CD14-positive monocyte (primary cell): ENCODE measurements around the gene RAI1. TPM values are rescaled to one million over a fixed set of nuclear protein-coding genes. Genes with fewer than 3 reads are reported as not detected.
A peak's percentile ranks its signal among the peaks of the same experiment; 100 is the strongest.

ENCODE experiments used
- DNase-seq, 3 donors: peaks; one replicate each; pipeline ENCODE4 v3.0.0-alpha.2; 2011 to 2022
- H2AFZ ChIP-seq: 2 replicates; pipeline ENCODE4 v1.6.0; 2012; ENCODE audit warnings: mild to moderate bottlenecking, low read depth, low read length, inconsistent platforms; ENCODE audit not compliant: insufficient read depth, poor library complexity, severe bottlenecking
- H3K27ac ChIP-seq, 2 donors: 1 replicate in 1 of 2; 2 replicates in 1 of 2; pipeline ENCODE4 v1.5.1; 2012 to 2013; ENCODE audit warnings: low read length in 2 of 2, control low read depth in 1 of 2, inconsistent platforms in 1 of 2, low read depth in 1 of 2, mild to moderate bottlenecking in 1 of 2
- H3K27me3 ChIP-seq, 2 donors: one replicate each; pipeline versions ENCODE4 v1.6.0 to v1.6.1; 2011 to 2013; ENCODE audit warnings: low read length in 2 of 2; ENCODE audit not compliant: control insufficient read depth in 2 of 2, insufficient read depth in 2 of 2
- H3K36me3 ChIP-seq, 2 donors: replicated peaks in 1 of 2; 1 replicate in 1 of 2; 2 replicates in 1 of 2; pipeline versions ENCODE4 v1.5.1 to v1.6.1; 2012 to 2013; ENCODE audit warnings: low read length in 2 of 2, control low read depth in 1 of 2, inconsistent platforms in 1 of 2, mild to moderate bottlenecking in 1 of 2; ENCODE audit not compliant: insufficient read depth in 2 of 2, control insufficient read depth in 1 of 2
- H3K4me1 ChIP-seq, 2 donors: 1 replicate in 1 of 2; 2 replicates in 1 of 2; pipeline versions ENCODE4 v1.5.1 to v1.6.1; 2012 to 2013; ENCODE audit warnings: low read length in 2 of 2, control low read depth in 1 of 2, inconsistent platforms in 1 of 2, mild to moderate bottlenecking in 1 of 2, moderate library complexity in 1 of 2; ENCODE audit not compliant: insufficient read depth in 2 of 2, control insufficient read depth in 1 of 2
- H3K4me2 ChIP-seq: replicated peaks from 2 replicates; pipeline ENCODE3; 2012; ENCODE audit warnings: low read length, moderate library complexity, mild to moderate bottlenecking; ENCODE audit not compliant: poor library complexity, severe bottlenecking; ENCODE audit errors: extremely low read depth
- H3K4me3 ChIP-seq, 3 experiments: fragments of 200-600 bp in 1 of 3; sonication (generic) in 1 of 3; replicated peaks in 1 of 3; 1 replicate in 2 of 3; 2 replicates in 1 of 3; pipeline ENCODE4 v1.5.1; 2011 to 2013; ENCODE audit warnings: low read length in 3 of 3, mild to moderate bottlenecking in 3 of 3, control low read depth in 2 of 3, low read depth in 2 of 3, inconsistent platforms in 1 of 3, moderate library complexity in 1 of 3
- H3K79me2 ChIP-seq: 2 replicates; pipeline ENCODE4 v1.6.0; 2012; ENCODE audit warnings: mild to moderate bottlenecking, control low read depth, inconsistent platforms, low read length, moderate library complexity; ENCODE audit not compliant: insufficient read depth
- H3K9ac ChIP-seq: 2 replicates; pipeline ENCODE4 v1.6.0; 2017; ENCODE audit warnings: low read length, mild to moderate bottlenecking; ENCODE audit not compliant: insufficient read depth, poor library complexity, severe bottlenecking
- H3K9me3 ChIP-seq, 2 donors: replicated peaks in 1 of 2; 1 replicate in 1 of 2; 2 replicates in 1 of 2; pipeline versions ENCODE4 v1.5.1 to v1.6.1; 2012 to 2013; ENCODE audit warnings: low read length in 2 of 2, control low read depth in 1 of 2; ENCODE audit not compliant: control insufficient read depth in 1 of 2, insufficient read depth in 1 of 2
- H4K20me1 ChIP-seq: 2 replicates; pipeline ENCODE4 v1.6.0; 2012; ENCODE audit warnings: mild to moderate bottlenecking, low read length, control low read depth, moderate library complexity; ENCODE audit not compliant: insufficient read depth
- H3K27ac Mint-ChIP-seq, 7 donors: one replicate each; pipeline ENCODE4 v1.8.0; 2020; ENCODE audit warnings: mild to moderate bottlenecking in 7 of 7, mixed read lengths in 7 of 7, moderate library complexity in 6 of 7, inconsistent platforms in 2 of 7
- H3K27me3 Mint-ChIP-seq, 3 donors: one replicate each; pipeline ENCODE4 v1.8.0; 2021 to 2022; ENCODE audit warnings: low read depth in 3 of 3, mild to moderate bottlenecking in 3 of 3, mixed read lengths in 3 of 3, moderate library complexity in 3 of 3, inconsistent platforms in 1 of 3
- H3K36me3 Mint-ChIP-seq, 2 donors: one replicate each; pipeline ENCODE4 v1.8.0; 2020; ENCODE audit warnings: mixed read lengths in 2 of 2, inconsistent platforms in 1 of 2, mild to moderate bottlenecking in 1 of 2
- H3K4me1 Mint-ChIP-seq: one replicate; pipeline ENCODE4 v1.8.0; 2020; ENCODE audit warnings: mild to moderate bottlenecking, mixed read lengths
- H3K4me3 Mint-ChIP-seq, 2 donors: one replicate each; pipeline ENCODE4 v1.8.0; 2020; ENCODE audit warnings: mild to moderate bottlenecking in 2 of 2, mixed read lengths in 2 of 2, moderate library complexity in 1 of 2
- H3K9me3 Mint-ChIP-seq, 7 donors: one replicate each; pipeline ENCODE4 v1.8.0; 2020 to 2022; ENCODE audit warnings: mixed read lengths in 7 of 7, mild to moderate bottlenecking in 6 of 7, moderate library complexity in 6 of 7, inconsistent platforms in 2 of 7
- CTCF ChIP-seq: fragments of 200-600 bp; IDR thresholded peaks from one replicate; pipeline ENCODE4 v1.8.0; 2022; ENCODE audit warnings: antibody characterized with exemption, mild to moderate bottlenecking
- WGBS: methylation state at CpG from one replicate; pipeline ENCODE4 v1.1.5; 2013; ENCODE audit warnings: missing lambda C conversion rate; ENCODE audit not compliant: insufficient coverage; 5-methylcytosine and 5-hydroxymethylcytosine counted together
- intact Hi-C, 2 donors: fragments of 100-400 bp; cut with micrococcal nuclease; formaldehyde crosslinking; loops; one replicate each; pipeline versions ENCODE4 v1.15.0 to v1.15.1; 2023
- polyA plus RNA-seq, 3 donors: library from polyadenylated mRNA; depleted of rRNA in 1 of 3; unstranded in 2 of 3; stranded (reverse) in 1 of 3; fragments of 300-500 nt in 2 of 3; fragments of >200 nt in 1 of 3; fragmentation: Illumina TruSeq in 2 of 3; gene quantifications; 1 replicate in 2 of 3; 2 replicates in 1 of 3; pipeline ENCODE4 v1.2.3, GENCODE V29; 2012 to 2021

RAI1 gene
- polyA plus RNA-seq, 3 donors: 0.89 to 4.4 (median 1.5) TPM

- Mint-ChIP-seq H3K4me3 (no peak overlapping the region), H3K4me1 (peaks cover 44% of the 10 kb centered on the region), H3K27ac (peak overlapping the region in 1 of 7 donors; percentile 3), H3K27me3 (peaks cover 18 to 27% (median 19%) of the 10 kb centered on the region in 3 donors), H3K9me3 (peaks cover 0 to 4% (median 0%) of the 10 kb centered on the region in 7 donors), H3K36me3 (peaks cover 10 to 22% of the 10 kb centered on the region in 2 donors)
- no peak for DNase-seq
- intact Hi-C loops: loop anchor here in 1 of 2 donors (5.0 to 10.0 kb wide), 2 partner anchors 55 to 338 kb away; partner anchors contain the start of genes ATPAF2 and GID4
- Histone ChIP-seq H4K20me1 (peaks cover 57% of the 10 kb centered on the region), H3K4me3 (no peak overlapping the region), H3K9ac (no peak overlapping the region), H3K4me2 (no peak overlapping the region), H3K36me3 (no peaks in the 10 kb centered on the region), H3K9me3 (no peaks in the 10 kb centered on the region), H3K27ac (no peak overlapping the region), H3K27me3 (peaks cover 3 to 21% of the 10 kb centered on the region in 2 donors), H2AFZ (no peak overlapping the region), H3K79me2 (peaks cover 92% of the 10 kb centered on the region), H3K4me1 (peaks cover 25 to 45% of the 10 kb centered on the region in 2 donors)
- TF ChIP-seq CTCF: no peak
- WGBS: 91% methylated on average over 10 of the region's 13 CpGs
These were observed 15.8 kb downstream of the RAI1 start for GRCh38 chr17:17696882-17697633.

- peaks cover 36% of the 10 kb centered on the region for H3K4me1 Mint-ChIP-seq
These were observed 17.1 kb downstream of the RAI1 start for GRCh38 chr17:17698371-17698770.

More at GRCh38 chr17:17698371-17698770, 17.1 kb downstream of the RAI1 start:
- TF ChIP-seq CTCF: no peak
- H3K4me3 ChIP-seq: no peak overlapping the region
- no peak overlapping the region for H3K27ac ChIP-seq
- H3K4me1 ChIP-seq: peaks cover 16 to 32% of the 10 kb centered on the region in 2 donors
- H3K9me3 ChIP-seq: no peaks in the 10 kb centered on the region
- H3K36me3 ChIP-seq: no peaks in the 10 kb centered on the region
- peaks cover 19 to 27% (median 21%) of the 10 kb centered on the region in 3 donors for H3K27me3 Mint-ChIP-seq
- no peak overlapping the region for H2AFZ ChIP-seq
- intact Hi-C loops: loop anchor here in 1 of 2 donors (5.0 to 10.0 kb wide), 2 partner anchors 54 to 336 kb away; partner anchors contain the start of genes ATPAF2 and GID4
- peaks cover 3 to 21% of the 10 kb centered on the region in 2 donors for H3K27me3 ChIP-seq
- peaks cover 0 to 4% (median 0%) of the 10 kb centered on the region in 7 donors for H3K9me3 Mint-ChIP-seq
- no peak overlapping the region for H3K9ac ChIP-seq
- WGBS: 50% methylated on average over 4 of the region's 5 CpGs
- no peak overlapping the region for H3K4me3 Mint-ChIP-seq
- no peak overlapping the region for H3K4me2 ChIP-seq
- H4K20me1 ChIP-seq: peaks cover 70% of the 10 kb centered on the region
- no peak for DNase-seq
- H3K27ac Mint-ChIP-seq: no peak overlapping the region
- peaks cover 14 to 28% of the 10 kb centered on the region in 2 donors for H3K36me3 Mint-ChIP-seq
- peaks cover 91% of the 10 kb centered on the region for H3K79me2 ChIP-seq
